ENCODE data around the gene GAP43. TPM values are rescaled to one million over a fixed set of nuclear protein-coding genes. Genes with fewer than 3 reads are reported as not detected.
A peak's percentile ranks its signal among the peaks of the same experiment; 100 is the strongest.

Gene GAP43
- total and polyA plus RNA-seq, 4 donors = 144 to 608 (median 379) TPM

DNA sequence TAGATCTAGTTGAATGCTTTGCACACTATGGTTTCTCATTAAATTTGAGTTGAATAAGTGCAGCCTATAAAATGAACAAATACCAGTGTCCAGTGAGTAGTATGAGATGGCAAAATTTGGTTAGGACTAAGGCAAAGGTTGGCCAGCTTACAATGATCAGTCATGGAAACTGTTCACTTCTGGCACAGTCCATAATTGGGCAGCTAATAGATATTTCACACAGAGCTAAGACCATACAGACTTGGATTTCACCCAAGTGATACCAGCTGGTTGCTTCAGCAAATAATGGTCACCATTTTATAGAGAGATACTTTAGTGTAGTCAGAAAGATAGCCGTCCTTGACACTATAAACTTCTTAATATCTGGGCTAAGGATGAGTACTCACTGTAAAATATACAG, 15.7 kb downstream of the GAP43 start:
- no CpG with 5 or more reads among the region's 1 CpG for WGBS (ENCODE audit: insufficient coverage)
- no peak overlapping the region for H3K4me3 ChIP-seq (ENCODE audit: low read depth, low read length)
- peak in 1 of 6 donors; percentile 32 for DNase-seq (ENCODE audit: low read depth in 4 of 6, low spot score in 6 of 6)
- no peaks in the 10 kb centered on the region for H3K27me3 ChIP-seq (ENCODE audit: control insufficient read depth, insufficient read depth, low read length)
- H3K36me3 ChIP-seq (ENCODE audit: control insufficient read depth, insufficient read depth, low read length) = no peaks in the 10 kb centered on the region
- no peak overlapping the region for H3K27ac ChIP-seq (ENCODE audit: low read depth, low read length)
- H3K9me3 ChIP-seq (ENCODE audit: control insufficient read depth, insufficient read depth, low read length) = no peaks in the 10 kb centered on the region
- no peaks in the 10 kb centered on the region for H3K4me1 ChIP-seq (ENCODE audit: control insufficient read depth, insufficient read depth, low read length)

GRCh38 chr3:115644391-115644790, 21.1 kb downstream of the GAP43 start:
- Histone ChIP-seq H3K4me1 (ENCODE audit: control insufficient read depth, insufficient read depth, low read length) (no peaks in the 10 kb centered on the region), H3K27ac (ENCODE audit: low read depth, low read length) (no peak overlapping the region), H3K4me3 (ENCODE audit: low read depth, low read length) (no peak overlapping the region), H3K36me3 (ENCODE audit: control insufficient read depth, insufficient read depth, low read length) (no peaks in the 10 kb centered on the region), H3K9me3 (ENCODE audit: control insufficient read depth, insufficient read depth, low read length) (no peaks in the 10 kb centered on the region), H3K27me3 (ENCODE audit: control insufficient read depth, insufficient read depth, low read length) (no peaks in the 10 kb centered on the region)
- WGBS (ENCODE audit: insufficient coverage) = no CpG with 5 or more reads among the region's 1 CpG
- DNase-seq (ENCODE audit: low read depth in 4 of 6, low spot score in 6 of 6) = no peak

DNA sequence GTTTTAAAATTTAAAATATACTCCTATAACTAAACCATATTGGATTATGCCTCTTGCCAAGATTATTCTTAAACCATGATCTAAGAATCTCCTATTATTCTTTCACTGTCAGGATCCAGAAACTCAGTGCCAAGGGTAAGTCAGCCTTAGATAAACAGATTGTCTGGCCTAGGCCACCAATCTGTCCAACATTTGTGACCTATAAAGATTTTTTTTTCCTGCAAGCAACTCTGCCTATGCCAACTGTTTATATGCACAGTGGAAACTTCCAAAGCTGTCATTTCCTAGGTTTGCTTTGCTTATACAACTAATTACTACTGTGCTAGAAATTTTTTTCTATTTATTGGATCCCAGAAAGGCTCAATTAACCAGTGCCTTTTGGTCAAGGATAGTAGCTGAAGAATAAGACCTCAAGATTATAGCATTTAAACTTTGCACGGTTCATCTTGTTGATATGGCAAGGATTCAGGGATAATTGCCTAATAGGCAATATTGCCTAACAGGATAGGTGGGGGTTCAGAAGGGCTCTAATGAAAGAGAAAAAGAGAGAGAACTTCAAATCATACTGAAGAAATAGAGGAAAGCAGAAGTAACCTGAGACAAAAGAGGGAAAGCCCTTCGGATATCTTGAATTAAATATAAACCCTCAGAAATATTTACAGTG, 22.8 kb downstream of the GAP43 start:
- no peak overlapping the region for H3K27ac ChIP-seq (ENCODE audit: low read depth, low read length)
- no peaks in the 10 kb centered on the region for H3K27me3 ChIP-seq (ENCODE audit: control insufficient read depth, insufficient read depth, low read length)
- WGBS (ENCODE audit: insufficient coverage) = no CpG with 5 or more reads among the region's 2 CpGs
- no peaks in the 10 kb centered on the region for H3K9me3 ChIP-seq (ENCODE audit: control insufficient read depth, insufficient read depth, low read length)
- H3K4me1 ChIP-seq (ENCODE audit: control insufficient read depth, insufficient read depth, low read length) = no peaks in the 10 kb centered on the region
- no peak for DNase-seq (ENCODE audit: low read depth in 4 of 6, low spot score in 6 of 6)
- H3K36me3 ChIP-seq (ENCODE audit: control insufficient read depth, insufficient read depth, low read length) = no peaks in the 10 kb centered on the region
- no peak overlapping the region for H3K4me3 ChIP-seq (ENCODE audit: low read depth, low read length)

- no peaks in the 10 kb centered on the region for H3K4me1 ChIP-seq (ENCODE audit: control insufficient read depth, insufficient read depth, low read length)
- no peaks in the 10 kb centered on the region for H3K9me3 ChIP-seq (ENCODE audit: control insufficient read depth, insufficient read depth, low read length)
- no peaks in the 10 kb centered on the region for H3K36me3 ChIP-seq (ENCODE audit: control insufficient read depth, insufficient read depth, low read length)
- DNase-seq (ENCODE audit: low read depth in 4 of 6, low spot score in 6 of 6) = no peak
- no peaks in the 10 kb centered on the region for H3K27me3 ChIP-seq (ENCODE audit: control insufficient read depth, insufficient read depth, low read length)
- no peak overlapping the region for H3K27ac ChIP-seq (ENCODE audit: low read depth, low read length)
- WGBS (ENCODE audit: insufficient coverage) = 40% methylated on average over 1 of the region's 1 CpG
- no peak overlapping the region for H3K4me3 ChIP-seq (ENCODE audit: low read depth, low read length)
Measured at GRCh38 chr3:115648559-115648958, 25.2 kb downstream of the GAP43 start.

DNA sequence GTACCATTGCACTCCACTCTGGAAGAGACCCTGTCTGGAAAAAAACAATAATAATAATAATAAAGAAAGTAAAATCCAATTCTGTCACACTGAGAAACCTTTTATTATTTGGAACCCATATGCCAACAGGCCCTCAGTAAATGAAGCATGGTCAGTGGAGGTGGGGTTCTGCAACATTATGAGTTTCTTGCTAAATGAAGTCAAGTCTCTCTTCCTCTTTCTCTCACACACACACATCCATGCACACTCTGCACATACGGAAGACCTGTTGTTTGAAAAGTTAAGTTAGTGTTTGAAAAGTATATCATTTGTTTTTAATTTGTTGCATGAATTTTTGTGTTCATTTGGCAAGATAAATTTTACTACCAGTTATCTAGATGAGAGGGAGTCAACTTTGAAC, 27.8 kb downstream of the GAP43 start:
- H3K27ac ChIP-seq (ENCODE audit: low read depth, low read length) = no peak overlapping the region
- H3K36me3 ChIP-seq (ENCODE audit: control insufficient read depth, insufficient read depth, low read length) = no peaks in the 10 kb centered on the region
- no peaks in the 10 kb centered on the region for H3K27me3 ChIP-seq (ENCODE audit: control insufficient read depth, insufficient read depth, low read length)
- DNase-seq (ENCODE audit: low read depth in 4 of 6, low spot score in 6 of 6) = no peak
- no peaks in the 10 kb centered on the region for H3K4me1 ChIP-seq (ENCODE audit: control insufficient read depth, insufficient read depth, low read length)
- no CpG with 5 or more reads among the region's 1 CpG for WGBS (ENCODE audit: insufficient coverage)
- H3K4me3 ChIP-seq (ENCODE audit: low read depth, low read length) = no peak overlapping the region
- H3K9me3 ChIP-seq (ENCODE audit: control insufficient read depth, insufficient read depth, low read length) = no peaks in the 10 kb centered on the region

DNA sequence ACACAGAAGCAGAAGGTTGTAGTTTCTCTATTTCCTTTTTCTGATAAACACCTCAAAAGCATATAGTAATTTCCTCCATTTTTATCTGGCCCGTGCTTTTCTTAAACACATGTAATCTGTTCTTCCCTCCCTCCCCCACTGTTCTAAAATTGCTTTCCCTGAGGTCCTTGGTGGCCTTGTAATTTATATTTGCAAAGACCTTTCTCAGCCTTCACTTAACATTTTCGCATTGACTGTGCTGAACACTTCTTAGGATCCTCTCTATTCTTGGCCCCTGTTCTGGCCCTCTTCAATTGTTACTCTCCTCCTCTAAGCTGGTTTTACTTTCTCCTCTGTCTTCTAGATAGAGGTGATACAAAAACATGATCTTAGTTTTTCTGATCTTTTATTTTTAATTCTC, 28.3 kb downstream of the GAP43 start:
- Histone ChIP-seq H3K27me3 (ENCODE audit: control insufficient read depth, insufficient read depth, low read length) (no peaks in the 10 kb centered on the region), H3K4me1 (ENCODE audit: control insufficient read depth, insufficient read depth, low read length) (no peaks in the 10 kb centered on the region), H3K36me3 (ENCODE audit: control insufficient read depth, insufficient read depth, low read length) (no peaks in the 10 kb centered on the region), H3K4me3 (ENCODE audit: low read depth, low read length) (no peak overlapping the region), H3K27ac (ENCODE audit: low read depth, low read length) (no peak overlapping the region), H3K9me3 (ENCODE audit: control insufficient read depth, insufficient read depth, low read length) (no peaks in the 10 kb centered on the region)
- DNase-seq (ENCODE audit: low read depth in 4 of 6, low spot score in 6 of 6) = no peak
- 79% methylated on average over 2 of the region's 2 CpGs for WGBS (ENCODE audit: insufficient coverage)

GRCh38 chr3:115652738-115653137, 29.4 kb downstream of the GAP43 start:
- no peak overlapping the region for H3K4me3 ChIP-seq (ENCODE audit: low read depth, low read length)
- no CpG with 5 or more reads among the region's 2 CpGs for WGBS (ENCODE audit: insufficient coverage)
- no peak for DNase-seq (ENCODE audit: low read depth in 4 of 6, low spot score in 6 of 6)

GRCh38 chr3:115655761-115656282, 32.5 kb downstream of the GAP43 start:
- DNase-seq (ENCODE audit: low read depth in 4 of 6, low spot score in 6 of 6) = no peak
- 100% methylated on average over 1 of the region's 2 CpGs for WGBS (ENCODE audit: insufficient coverage)

More at GRCh38 chr3:115652738-115653137, 29.4 kb downstream of the GAP43 start:
- Histone ChIP-seq H3K27ac (ENCODE audit: low read depth, low read length) (no peak overlapping the region), H3K27me3 (ENCODE audit: control insufficient read depth, insufficient read depth, low read length) (no peaks in the 10 kb centered on the region), H3K4me1 (ENCODE audit: control insufficient read depth, insufficient read depth, low read length) (no peaks in the 10 kb centered on the region), H3K9me3 (ENCODE audit: control insufficient read depth, insufficient read depth, low read length) (no peaks in the 10 kb centered on the region), H3K36me3 (ENCODE audit: control insufficient read depth, insufficient read depth, low read length) (no peaks in the 10 kb centered on the region)

DNA sequence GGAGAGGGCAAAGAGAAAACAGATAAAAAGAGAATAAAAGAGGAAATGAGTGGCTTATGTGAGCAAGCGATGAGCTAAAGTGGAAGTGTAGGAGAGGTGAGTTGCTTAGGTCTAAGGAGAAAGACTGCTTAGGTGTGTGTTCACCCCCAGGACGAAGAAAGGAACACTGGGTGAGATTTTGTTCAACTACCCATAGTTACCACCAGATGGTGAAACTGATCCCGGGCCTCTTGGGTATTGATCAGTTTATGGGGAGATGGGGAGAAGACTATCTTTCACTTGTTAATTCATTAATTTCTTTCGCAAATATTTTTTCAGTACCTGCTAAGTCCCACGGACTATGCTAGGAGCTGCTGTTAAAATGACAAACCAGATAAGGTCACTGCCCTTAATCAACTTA, 33.9 kb downstream of the GAP43 start:
- Histone ChIP-seq H3K36me3 (ENCODE audit: control insufficient read depth, insufficient read depth, low read length) (no peaks in the 10 kb centered on the region), H3K9me3 (ENCODE audit: control insufficient read depth, insufficient read depth, low read length) (no peaks in the 10 kb centered on the region), H3K27ac (ENCODE audit: low read depth, low read length) (peak overlapping the region; percentile 96), H3K4me1 (ENCODE audit: control insufficient read depth, insufficient read depth, low read length) (peaks cover 20% of the 10 kb centered on the region), H3K4me3 (ENCODE audit: low read depth, low read length) (no peak overlapping the region), H3K27me3 (ENCODE audit: control insufficient read depth, insufficient read depth, low read length) (no peaks in the 10 kb centered on the region)
- 86% methylated on average over 1 of the region's 5 CpGs for WGBS (ENCODE audit: insufficient coverage)
- DNase-seq (ENCODE audit: low read depth in 4 of 6, low spot score in 6 of 6) = no peak

More at GRCh38 chr3:115655761-115656282, 32.5 kb downstream of the GAP43 start:
- no peaks in the 10 kb centered on the region for H3K27me3 ChIP-seq (ENCODE audit: control insufficient read depth, insufficient read depth, low read length)
- no peak overlapping the region for H3K4me3 ChIP-seq (ENCODE audit: low read depth, low read length)
- H3K36me3 ChIP-seq (ENCODE audit: control insufficient read depth, insufficient read depth, low read length) = no peaks in the 10 kb centered on the region
- no peaks in the 10 kb centered on the region for H3K9me3 ChIP-seq (ENCODE audit: control insufficient read depth, insufficient read depth, low read length)
- peaks cover 14% of the 10 kb centered on the region for H3K4me1 ChIP-seq (ENCODE audit: control insufficient read depth, insufficient read depth, low read length)
- no peak overlapping the region for H3K27ac ChIP-seq (ENCODE audit: low read depth, low read length)

GRCh38 chr3:115658032-115658336, 34.7 kb downstream of the GAP43 start:
- H3K4me3 ChIP-seq (ENCODE audit: low read depth, low read length) = peak overlapping the region; percentile 64
- H3K9me3 ChIP-seq (ENCODE audit: control insufficient read depth, insufficient read depth, low read length) = no peaks in the 10 kb centered on the region
- no peaks in the 10 kb centered on the region for H3K27me3 ChIP-seq (ENCODE audit: control insufficient read depth, insufficient read depth, low read length)
- no CpG with 5 or more reads among the region's 3 CpGs for WGBS (ENCODE audit: insufficient coverage)
- no peaks in the 10 kb centered on the region for H3K36me3 ChIP-seq (ENCODE audit: control insufficient read depth, insufficient read depth, low read length)
- peak overlapping the region; percentile 96 for H3K27ac ChIP-seq (ENCODE audit: low read depth, low read length)
- peaks cover 20% of the 10 kb centered on the region for H3K4me1 ChIP-seq (ENCODE audit: control insufficient read depth, insufficient read depth, low read length)
- no peak for DNase-seq (ENCODE audit: low read depth in 4 of 6, low spot score in 6 of 6)

Measured in spinal cord (tissue), 10 donors.